GM19023 (cell line): ENCODE results near the gene DCAF6.
"Not testable (repeated sequence)": the region's sequence is repeated elsewhere in the genome, so short reads cannot be mapped to it uniquely, and the experiment has no call there.

Experiments used
- ATAC-seq: cut with Tn5 transposase; IDR thresholded peaks from one replicate; pipeline ENCODE4 v1.9.1; 2021; ENCODE audit warnings: mild to moderate bottlenecking, moderate library complexity; ENCODE audit not compliant: unreplicated experiment

The DCAF6 gene

DNA sequence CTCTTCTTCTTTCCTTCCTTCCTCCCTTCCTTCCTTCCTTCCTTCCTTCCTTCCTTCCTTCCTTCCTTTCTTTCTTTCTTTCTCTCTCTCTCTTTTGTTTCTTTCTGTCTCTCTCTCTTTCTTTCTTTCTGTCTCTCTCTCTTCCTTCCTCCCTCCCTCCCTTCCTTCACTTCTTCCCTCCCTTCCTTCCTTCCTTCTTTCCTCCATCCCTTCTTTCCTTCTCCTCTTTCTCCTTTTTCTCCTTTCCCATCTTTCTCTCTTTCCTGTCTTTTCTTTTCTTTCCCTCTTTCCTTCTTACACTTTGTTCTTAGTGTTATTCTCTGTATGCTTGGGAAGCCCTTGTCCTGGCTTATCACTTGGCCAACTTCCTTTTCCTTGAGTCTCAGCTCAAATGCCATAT, 72.8 kb downstream of the DCAF6 start:
- ATAC-seq: no peak

- ATAC-seq: no peak
Observed at GRCh38 chr1:168019407-168019806, 82.9 kb downstream of the DCAF6 start.

DNA sequence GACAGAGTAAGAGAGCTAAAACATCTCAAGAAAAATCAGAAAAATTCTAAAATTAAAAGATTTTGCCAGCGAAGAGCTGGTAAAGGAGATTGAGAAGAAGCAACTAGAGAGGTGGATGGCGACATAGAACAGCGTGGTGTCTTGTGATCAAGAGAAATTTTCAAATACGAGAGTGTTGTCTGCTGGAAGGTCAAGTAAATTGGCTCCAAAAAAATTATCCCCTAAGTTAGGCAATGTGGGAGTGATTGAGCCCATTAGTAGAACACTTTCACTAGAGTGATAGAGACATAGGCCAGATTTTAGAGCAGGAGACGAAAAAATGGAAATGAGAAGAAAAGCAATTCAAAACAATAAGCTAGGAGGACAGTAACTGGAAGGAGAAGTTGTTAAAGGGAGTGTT, 94.7 kb downstream of the DCAF6 start:
- ATAC-seq: no peak

- ATAC-seq: no peak
Observed at GRCh38 chr1:168031627-168032026, 95.1 kb downstream of the DCAF6 start.

- no peak for ATAC-seq
Observed at GRCh38 chr1:168032029-168032428, 95.5 kb downstream of the DCAF6 start.

GRCh38 chr1:168035345-168035744, 98.9 kb downstream of the DCAF6 start:
- ATAC-seq: no peak

DNA sequence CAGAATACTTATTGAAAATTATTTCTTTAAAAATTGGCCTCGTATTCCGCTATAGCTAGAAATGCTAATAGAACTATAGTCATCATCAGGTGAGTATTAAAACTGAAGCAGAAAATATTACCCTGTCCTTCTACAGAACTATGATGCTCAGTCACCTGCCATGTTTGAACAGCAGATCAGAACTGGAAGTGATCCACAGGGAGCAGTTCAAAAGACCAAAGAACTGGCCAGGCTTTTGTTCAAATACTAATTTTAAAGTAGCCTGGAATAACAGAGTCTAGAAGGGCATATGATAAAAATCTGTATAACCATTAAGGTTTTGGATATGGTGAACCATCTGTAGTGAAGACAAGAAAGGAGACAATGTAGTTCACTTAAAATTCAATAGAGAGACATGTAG, 105.9 kb downstream of the DCAF6 start:
- no peak for ATAC-seq

DNA sequence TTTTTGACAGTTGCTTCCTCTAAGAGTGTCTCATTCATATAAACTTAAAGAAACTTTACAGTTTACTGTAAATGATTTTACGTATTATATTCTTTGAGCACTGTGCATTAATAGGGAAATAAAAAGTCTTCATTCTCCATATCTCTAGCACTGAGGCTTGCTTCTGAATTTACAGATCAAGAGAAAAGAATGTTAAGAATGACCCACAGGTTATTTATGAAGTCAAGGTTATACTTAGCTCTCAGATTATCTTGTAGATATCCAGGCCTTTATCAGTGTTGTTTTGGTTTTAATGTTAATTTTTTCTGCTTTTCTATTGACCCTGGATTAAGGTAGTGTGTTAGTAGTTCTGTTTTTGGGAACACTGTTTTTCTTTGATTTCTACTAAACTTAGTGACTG, 108.8 kb downstream of the DCAF6 start:
- no peak for ATAC-seq

DNA sequence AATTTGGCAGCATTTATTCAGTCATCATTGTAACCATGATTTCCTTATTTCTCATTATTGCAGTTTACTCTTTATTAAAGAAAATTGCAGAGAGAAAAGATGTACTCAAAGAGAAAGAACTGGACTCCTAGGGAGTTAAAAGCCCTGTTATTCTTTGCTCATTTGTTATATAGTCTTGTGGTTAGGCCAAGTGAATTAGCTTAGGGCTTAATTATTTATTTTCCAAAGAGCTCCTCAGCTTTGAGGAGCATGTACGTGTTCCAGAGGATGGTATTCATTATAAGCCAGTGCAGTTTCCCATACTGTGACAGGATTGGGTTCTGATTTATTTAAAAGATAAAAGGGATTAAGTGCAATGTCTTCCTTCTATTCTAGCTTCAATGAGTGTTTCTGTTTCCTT, 113.8 kb downstream of the DCAF6 start:
- ATAC-seq: no peak

DNA sequence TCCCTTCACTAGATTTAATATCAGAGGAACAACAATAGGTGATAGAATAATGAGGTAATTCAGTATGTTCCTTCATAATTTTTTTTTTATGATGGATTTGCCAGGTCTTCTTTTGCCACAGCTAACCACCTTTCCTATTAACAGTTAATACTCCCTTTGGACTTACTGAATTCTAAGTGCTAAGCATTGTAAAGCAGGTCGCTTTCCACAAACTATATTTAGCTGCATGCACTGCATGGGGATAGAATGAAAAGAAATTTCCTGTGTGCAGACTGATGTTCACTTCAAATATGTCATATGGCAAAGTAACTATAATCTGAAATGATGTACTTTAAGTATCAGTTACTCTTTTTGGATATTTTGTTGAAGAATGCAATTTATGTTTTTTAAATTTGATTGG, 114.4 kb downstream of the DCAF6 start:
- ATAC-seq: no peak

- ATAC-seq: no peak
Observed at GRCh38 chr1:168053681-168054080, 117.2 kb downstream of the DCAF6 start.

- no peak for ATAC-seq
Observed at GRCh38 chr1:168054117-168054516, 117.6 kb downstream of the DCAF6 start.

GRCh38 chr1:168056152-168056551, 119.7 kb downstream of the DCAF6 start:
- ATAC-seq: not testable (repeated sequence)

DNA sequence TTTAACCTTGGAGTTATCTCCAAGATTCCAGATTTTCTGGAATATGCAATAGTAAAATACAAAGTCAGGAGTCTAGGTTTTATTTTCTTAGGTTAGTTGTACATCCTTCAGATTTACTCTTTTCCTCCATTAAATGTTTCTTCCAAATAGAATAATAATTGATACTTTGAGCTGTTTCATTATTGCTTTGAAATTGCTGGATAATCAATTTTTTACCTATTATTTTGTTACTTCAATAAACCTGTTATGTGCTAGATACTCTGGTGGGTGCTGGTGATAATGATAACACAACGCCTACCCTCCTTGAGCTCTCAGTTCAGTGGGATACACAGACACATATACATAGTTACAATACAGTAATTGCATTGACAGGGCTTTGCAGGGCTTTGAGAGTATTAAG, 120.9 kb downstream of the DCAF6 start:
- no peak for ATAC-seq

- no peak for ATAC-seq
Observed at GRCh38 chr1:168057921-168058320, 121.4 kb downstream of the DCAF6 start.

DNA sequence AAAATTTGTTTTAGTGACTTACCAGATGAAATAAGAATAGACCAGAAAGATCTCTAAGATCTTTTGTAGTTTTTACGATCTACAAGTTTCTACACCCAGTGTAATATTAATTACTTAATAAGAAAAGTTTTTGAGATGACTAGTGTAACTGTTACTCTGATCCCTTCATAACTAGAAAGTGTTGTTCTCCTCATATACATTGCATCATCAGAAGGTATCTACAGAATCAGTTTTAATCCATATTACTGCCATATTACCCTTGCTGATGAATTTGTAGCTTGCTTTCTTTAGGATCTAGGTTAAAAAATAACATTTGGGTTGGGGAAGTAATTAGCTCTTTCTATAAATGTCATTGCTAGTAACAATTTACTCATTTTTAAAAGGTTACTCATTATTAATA, 127.7 kb downstream of the DCAF6 start:
- ATAC-seq: no peak

- ATAC-seq: no peak
Observed at GRCh38 chr1:168065506-168065905, 129.0 kb downstream of the DCAF6 start.

GRCh38 chr1:168069384-168069783, 132.9 kb downstream of the DCAF6 start:
- no peak for ATAC-seq

- no peak for ATAC-seq
Observed at GRCh38 chr1:168079761-168080160, 143.3 kb downstream of the DCAF6 start.

DNA sequence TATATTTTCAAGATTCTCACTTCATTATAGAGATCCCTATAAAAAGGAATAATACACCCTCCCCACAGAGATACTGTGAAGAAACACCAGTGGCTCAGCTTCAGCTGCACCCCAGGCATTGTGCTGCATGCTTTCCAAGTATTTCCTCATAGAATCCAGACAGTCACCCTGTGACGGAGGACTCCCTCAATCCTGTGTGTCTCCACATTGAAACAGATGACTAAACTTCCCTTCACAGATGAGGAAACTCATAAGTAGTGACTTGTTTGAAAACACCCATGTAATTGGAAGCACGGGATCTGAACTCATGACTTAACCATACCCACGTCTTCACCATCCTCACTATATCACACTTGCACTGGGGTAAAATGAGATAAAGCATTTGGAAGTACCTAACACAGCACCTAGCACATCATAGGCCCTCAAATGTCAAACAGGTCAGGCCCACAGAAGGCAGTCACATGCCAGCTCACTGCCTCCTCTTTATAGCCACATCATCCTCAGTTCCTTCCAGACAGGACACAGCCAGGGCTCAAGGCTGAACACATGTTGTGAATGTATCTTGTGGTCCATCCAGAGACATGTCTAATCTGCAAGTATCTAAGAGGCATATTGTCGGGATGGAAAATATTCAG, 145.0 kb downstream of the DCAF6 start:
- no peak for ATAC-seq

- ATAC-seq: peak; percentile 92
Observed at GRCh38 chr1:168082008-168082876, 145.8 kb downstream of the DCAF6 start.
